Stimulated activated CD8-positive, alpha-beta memory T cell treated with anti-CD3 and anti-CD28 coated beads, Interleukin-15, amount 100 ng/mL, for 48 hours (primary cell): Measurements from ENCODE around the gene TSPAN6.

Experiments used
- DNase-seq, 2 donors: peaks; one replicate each; pipeline ENCODE4 v3.0.0-alpha.2; 2020; ENCODE audit warnings: low read depth in 2 of 2

Gene TSPAN6, protein sequence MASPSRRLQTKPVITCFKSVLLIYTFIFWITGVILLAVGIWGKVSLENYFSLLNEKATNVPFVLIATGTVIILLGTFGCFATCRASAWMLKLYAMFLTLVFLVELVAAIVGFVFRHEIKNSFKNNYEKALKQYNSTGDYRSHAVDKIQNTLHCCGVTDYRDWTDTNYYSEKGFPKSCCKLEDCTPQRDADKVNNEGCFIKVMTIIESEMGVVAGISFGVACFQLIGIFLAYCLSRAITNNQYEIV

DNA sequence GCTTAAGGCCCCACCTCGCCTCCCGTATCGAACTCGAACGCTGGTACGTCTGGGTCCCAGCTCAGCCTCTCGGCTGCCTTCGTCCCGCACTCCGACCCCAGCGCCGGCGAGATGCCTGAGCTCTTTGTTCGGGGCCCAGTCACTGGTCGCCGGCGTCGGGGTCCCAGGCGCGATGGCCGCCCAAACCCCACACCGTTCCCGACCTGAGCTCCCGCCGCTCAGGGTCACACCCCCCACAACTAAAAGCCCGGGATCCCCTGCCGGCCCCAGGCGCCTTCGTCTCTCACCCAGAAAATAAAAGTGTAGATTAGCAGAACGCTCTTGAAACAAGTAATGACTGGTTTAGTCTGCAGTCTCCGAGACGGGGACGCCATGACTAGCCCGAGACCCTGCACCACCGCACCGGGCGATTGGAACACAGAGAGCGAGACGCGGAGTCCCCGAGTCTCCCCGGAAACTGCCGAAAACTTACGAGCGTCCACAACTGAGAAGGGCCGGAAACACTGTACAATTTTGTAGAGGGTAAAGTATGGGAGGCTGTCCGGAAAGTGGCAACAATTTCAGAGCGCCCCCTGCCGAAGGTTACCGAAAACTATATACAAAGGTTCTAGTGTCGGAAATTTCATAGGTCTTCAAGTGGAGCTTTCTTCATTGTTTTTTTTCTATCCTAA lies at the start of gene TSPAN6:
Gene TSPAN6, minus strand, starts transcription at position 486 of the 671 bp plus-strand sequence. Its CDS starts 112 bp downstream, at position 374.
- peak; percentile 28 to 52 for DNase-seq

DNA sequence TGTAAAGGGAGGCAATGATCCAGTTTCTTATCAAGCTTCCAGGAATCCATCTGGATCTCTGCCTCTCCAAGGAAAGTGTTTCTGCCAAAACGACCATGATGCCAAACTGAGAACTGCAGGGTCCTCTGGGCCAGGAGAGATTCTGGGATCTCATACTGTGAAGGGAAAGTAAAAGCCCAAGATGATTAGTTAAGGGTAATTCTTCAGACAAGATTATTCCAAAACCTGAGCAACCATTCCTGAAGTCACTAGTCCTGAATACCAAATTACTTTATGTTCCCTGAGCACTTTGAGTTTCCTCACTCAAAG lies 49.3 kb upstream of the TSPAN6 start:
- DNase-seq, result no peak

DNA sequence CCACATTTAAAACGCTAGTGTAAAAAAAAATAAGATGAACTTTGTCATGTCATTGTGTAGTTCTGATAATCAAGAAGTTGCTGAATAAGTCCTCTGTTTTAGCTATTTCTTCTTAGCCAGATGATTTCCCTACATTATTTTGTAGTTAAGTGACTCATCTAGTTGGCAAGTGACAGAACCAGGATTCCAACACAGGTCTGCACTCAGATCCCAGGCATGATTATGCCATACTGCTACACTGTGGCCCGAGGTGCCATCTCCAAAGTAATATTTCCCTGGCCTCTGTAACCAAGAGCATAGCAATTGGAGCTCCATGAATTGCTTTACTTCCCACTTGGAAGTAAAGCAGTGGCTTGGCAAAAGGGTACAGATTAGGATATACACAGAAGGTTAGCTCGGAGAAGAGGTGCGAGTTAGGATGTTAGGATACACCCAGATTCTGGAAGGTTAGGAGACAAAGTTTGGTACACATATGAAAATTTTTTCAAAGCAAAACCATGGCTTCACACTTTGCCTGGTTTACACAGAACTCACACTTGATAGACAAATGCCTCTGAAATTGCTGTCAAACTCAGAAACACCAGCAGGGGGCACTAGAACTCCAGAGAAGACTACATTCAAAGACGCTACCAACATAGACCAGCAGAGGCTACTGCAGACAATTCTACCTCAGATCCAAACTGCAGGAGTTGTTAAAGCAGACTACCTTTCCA lies 48.8 kb upstream of the TSPAN6 start:
- DNase-seq, result peak; percentile 30 to 45

DNA sequence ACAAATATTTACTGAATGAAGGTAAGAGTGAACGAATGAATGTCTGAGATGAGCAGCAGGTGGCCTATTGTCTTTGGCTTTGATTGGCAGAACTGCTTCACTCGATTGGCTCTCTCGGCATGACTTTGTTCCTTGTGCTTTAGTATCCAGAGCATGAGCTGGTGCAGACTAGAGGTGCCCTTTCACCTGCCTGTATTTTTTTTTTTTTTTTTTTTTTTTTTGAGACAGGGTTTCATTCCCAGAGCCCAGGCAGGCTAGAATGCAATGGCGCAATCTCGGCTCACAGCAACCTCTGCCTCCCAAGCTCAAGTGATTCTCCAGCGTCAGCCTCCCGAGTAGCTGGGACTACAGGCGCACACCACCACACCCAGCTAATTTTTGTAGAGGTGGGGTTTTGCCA lies 46.3 kb upstream of the TSPAN6 start:
- no peak for DNase-seq

DNA sequence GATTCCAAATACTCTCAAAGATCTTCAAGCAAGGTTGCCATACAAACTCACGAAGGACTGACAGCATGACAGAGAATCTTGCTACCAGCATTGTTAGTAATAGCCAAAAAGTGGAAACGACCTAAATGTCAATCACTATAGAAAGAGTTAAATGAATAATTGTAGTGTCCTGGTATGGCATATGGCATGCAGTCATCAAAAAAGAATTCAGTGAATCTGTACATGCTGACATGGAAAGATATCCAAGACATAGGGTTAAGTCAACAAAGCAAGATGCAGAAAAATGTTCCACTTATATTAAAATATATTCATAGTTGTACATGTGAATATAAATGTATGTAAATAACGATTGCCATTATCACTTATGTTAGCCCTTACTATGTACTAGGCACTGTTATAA lies 45.0 kb upstream of the TSPAN6 start:
- no peak for DNase-seq

DNA sequence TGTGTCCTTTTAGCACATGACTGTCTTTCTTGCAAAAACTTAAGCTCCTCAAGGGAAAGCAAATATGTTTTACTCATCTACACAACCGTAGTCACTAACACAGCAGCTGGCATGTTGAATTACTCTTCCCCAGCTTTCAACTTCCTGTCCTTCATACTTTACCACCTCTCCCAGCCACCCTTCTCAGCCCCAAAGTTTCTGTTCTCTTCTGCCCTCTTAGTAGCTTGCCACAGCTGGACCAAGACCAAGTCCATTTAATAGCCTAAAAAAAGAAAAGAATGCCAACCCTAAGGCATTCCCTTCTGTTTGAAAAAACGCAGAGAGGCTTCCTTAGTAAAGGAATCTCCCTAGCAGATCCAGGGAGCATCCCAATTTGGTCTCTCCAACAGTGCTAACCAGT lies 44.1 kb upstream of the TSPAN6 start:
- DNase-seq, result no peak

DNA sequence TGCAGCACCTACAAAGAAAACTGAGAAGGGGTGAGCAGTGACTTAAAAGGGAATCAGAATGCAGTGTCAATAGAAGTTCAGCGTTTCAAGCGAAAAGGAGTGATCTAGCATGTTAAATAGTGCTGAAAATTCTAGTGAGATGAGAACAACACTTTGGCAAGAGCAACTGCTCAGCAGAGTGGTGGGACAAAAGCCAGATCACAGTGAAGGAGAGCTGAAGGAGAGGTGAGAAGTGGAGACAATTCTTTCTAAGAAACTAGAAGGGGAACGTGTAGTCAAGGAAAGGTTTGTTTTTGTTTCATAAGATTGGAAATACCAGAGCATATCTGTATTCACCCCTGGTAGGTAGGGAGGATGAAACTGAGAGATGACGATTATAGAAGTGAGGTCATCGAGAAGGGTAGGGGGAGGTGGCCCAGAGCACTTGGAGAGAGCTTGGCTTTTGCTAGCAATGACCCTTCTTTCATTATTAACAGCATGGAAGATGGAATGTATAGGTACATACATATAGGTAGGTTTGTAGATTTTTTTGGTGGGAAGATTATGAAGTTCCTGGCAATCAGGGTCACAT lies 41.1 kb upstream of the TSPAN6 start:
- no peak for DNase-seq

DNA sequence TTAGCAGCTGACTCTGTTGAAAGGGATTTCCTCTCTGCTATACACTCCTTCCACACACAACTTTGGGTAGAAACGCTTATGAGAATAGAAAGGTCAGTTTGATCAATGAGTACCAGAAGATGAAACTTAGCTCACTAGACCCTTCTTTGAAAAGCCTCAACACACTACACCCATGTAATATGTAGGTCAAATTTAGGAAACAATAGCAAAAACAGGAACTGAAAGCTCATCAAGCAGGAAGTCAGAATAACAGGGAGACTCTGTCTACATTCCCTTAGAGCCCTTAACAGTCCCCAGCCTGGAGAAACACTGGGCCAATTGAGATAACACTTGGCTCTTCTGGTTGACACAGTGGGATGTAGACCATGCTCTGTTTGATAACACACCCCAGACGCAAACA lies 38.1 kb upstream of the TSPAN6 start:
- DNase-seq, result no peak

DNA sequence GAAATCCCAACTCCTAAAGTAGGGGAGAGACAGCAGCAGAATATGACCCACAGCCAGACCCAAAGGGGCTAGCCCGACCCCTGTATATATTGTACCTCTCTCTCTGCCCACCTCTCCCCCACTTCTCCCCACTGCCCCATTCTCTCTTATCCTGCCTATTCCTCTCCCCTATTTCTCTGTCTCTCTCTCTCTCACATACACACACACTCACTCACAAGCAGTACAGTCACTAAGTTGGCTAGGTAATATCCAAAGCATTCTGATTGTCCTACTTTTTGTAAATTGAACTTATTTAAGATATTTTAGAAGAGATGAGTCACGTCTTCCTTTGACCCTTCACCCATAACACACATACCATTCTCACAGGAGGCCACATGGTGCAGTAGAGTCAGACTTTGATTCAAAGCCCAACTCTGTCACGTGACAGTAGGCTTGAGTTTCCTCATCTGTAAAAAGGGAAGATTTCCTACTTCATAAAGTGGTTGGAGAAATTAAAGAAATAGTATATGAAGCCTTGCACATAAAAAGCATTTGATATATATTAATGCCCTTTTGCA lies 36.9 kb upstream of the TSPAN6 start:
- no peak for DNase-seq

DNA sequence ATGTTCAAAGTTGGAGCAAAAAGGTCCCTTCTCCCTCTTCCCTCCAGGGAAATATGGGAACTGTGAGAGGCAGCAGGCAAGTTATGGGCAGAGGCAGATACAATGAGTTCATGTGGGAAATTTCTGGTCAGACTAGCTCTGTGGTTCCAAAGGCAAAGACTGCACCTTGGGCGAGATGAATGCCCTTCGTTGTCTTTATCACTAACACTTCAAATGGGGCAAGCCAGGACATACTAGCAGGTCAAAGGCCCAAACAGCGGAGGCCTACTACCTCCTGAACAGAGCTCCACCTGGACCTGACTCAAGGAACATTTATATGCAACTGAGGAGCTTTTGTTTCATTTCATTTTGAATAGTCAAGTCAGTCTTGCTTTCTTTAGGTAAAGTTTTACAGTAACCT lies 36.4 kb upstream of the TSPAN6 start:
- DNase-seq, result no peak

DNA sequence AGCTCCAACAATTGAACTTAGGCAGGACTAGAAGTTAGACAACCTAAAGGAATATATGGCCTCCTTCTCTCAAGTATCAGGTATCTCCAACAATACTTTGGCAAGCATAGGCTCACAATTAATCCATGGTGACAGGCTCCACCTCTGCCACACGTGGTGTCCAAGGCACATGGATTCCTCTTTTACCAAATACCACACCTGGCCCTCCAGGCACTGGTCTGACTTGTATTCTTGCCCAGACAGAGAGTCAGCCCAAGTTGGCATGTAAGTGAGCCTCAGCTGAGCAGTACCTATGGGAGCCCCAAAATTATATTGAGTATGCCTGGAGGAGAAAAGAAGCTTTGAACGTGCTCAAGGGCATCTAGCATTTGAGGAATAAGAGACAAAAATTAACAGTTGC lies 27.0 kb upstream of the TSPAN6 start:
- no peak for DNase-seq

DNA sequence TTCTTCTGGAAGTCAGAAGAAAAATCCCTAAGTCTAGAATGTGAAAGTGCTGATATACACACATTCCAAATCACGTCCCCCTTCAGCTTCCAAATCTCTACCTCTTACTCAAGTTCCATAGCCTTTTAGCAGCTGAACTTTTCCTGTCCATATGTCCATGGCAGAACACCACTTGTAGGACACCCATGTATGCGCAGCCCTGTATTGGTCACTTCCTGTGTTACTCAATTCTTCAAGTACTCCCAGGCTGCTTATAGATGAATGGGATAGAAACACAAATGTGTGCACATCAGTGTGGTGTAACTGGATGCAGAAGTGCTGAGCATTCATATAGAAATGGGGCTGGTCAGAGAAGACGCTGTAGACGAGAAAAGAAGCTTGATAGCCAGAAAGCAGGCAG lies 26.2 kb upstream of the TSPAN6 start:
- no peak for DNase-seq

DNA sequence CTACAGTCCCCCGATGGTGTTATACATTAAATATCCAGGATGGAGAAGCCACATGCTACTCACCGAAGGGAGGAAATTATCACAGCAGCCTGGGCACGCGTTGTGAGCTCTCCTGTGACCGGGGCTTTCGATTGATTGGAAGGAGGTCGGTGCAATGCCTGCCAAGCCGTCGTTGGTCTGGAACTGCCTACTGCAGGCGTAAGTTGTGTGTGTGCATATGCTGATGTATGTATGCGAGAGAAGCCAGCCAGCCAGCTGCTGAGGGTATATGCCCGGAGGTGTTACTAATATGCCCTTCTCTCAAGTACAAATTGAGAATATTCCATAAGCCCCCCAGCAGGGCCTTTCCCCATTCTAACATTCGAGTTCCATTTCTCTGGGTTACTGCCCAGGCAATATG lies 25.6 kb upstream of the TSPAN6 start:
- DNase-seq, result no peak

DNA sequence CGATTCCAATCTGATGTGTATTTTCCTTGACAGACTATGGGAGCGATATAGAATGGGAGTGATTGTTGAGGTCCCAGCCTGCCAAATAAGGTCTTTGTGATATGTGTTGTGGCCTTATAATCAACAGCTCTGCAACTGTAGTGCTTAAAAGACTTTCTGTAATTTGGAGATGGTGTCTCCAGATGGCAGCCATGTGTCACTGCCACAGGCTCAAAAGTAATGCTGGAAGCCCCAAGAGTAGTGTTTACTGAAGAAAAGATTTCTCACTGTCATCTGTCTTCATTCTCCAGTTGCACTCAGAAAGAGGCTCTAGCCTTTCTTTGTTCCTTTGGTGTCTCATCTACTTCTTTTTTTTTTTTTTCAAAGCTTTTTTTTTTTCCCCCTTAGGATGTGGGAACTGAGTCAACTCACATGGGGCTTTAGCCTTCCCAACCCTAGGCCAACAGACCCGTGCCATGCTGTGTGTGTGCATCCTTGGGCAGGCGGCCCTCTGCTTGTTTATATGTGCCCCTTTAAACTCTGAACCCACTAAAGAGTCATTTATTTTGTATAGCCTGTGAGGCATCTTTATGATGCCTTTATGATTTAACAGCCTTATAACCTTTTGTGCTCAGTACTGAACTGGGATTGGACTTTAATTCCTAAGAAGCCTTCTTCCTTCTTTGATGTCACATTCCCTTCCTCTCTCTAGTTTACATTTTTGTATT lies 23.0 kb upstream of the TSPAN6 start:
- no peak for DNase-seq

DNA sequence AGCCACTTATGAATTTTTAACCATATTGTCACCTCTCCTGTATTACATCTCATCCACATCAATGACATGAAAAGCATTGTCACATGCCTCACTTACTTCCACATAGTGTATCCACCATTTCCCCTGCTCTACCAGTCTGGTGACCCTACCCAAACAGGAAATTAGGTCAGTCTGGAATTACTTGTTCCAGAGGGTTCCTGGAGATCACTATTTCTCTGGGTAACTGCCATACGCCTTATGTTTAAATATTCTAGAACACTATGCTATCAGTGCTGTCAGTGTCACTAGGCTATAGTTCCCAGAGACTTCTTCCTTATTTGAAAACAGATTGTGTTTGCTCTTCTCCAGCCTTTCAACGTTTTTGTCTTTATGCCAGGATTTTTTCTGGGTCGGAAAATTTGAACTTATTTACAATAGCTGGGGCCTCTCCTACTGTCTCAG lies 22.4 kb upstream of the TSPAN6 start:
- no peak for DNase-seq

DNA sequence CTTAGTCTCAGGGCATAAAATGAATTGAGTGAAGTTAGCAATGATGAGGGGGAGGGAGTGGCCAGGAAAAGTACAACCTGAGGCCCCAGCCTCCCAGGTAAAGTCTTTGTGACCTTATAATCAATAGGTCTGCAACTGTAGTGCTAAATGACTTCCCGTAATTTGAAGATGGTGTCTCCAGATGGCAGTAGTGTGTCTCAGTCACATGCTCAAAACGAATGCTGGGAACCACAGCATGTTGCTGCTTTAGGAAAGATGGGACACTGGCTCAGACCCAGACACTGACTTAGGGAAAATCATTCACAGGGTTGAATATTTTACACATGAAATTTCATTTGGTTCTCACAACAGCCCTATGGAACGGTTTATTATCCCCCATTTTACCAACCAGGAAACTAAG lies 17.7 kb upstream of the TSPAN6 start:
- DNase-seq, result no peak

DNA sequence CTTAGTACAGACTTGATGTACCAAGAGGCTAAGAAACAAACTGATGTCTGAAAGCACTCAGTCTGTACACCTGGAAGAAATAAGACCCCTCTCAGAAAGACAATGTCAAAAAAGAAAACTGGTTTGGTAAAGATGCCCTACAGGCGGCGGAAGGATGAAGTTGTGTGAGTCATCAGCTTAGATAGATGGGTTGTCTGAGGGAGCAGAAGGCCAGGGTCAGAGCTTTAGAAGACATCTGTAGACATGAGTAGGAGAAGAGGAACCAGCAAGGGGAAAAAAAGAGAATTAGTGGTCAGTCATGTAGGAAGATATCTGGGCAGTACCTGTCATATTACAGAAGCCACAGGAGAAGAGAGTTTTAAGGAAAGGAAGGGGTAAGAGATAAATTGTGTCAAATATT lies 15.7 kb upstream of the TSPAN6 start:
- DNase-seq, result no peak

DNA sequence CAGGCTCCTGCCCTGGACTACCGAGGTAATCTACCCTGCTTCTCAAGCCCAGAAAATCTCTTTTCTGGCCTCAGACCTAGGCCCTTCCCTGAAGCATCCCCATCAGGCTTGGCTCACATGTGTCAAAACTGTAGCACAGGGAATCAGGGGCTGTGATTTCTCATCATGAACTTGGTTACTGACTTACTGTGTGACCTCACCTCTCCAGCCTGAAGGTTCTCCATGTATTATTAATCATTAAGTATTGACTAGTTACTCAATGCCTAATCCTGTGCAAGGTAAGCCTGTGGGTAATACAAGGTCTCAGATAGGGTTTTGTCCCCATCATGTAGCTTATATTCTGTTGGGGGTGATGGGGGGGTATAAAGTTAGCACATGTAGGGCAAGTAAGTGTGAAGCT lies 14.2 kb upstream of the TSPAN6 start:
- no peak for DNase-seq

DNA sequence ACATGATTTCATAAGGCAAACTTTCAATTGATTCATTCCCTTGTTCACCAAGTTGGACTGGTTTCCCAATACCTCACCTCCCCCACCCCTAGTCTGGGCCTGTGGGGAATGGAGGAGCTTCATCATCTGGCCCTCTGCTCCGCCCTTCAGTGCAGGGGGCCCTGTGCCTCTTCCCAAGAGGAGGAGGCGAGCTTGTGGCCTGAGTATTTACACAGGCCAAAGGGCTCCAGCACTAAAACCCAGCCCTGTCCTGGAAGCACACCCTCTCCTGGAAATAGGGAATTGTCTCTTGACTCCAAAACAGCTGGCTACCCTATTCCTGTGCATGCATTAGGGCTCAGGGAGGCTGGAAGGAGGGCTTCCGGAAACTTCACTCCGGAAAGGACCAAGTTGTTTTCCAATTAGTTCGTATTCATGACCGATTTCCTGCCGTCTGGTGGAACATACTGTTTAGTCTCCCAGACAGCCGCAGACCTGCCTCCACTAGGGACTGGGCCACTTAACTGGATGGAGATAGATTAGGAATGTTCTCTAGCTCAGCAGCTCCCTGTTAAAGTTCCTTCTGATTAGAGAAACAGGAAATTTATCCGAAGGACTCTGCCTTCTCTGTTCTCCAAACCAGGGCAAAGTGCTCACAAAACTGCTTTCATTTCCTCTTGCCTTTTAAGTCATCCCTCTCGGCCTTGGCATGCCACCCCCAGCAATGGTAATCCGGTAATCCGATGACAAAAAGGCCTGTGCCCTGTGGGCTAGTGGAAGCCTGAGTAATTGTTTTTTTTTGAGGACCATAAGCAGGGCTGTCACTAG lies 13.1 kb upstream of the TSPAN6 start:
- no peak for DNase-seq

DNA sequence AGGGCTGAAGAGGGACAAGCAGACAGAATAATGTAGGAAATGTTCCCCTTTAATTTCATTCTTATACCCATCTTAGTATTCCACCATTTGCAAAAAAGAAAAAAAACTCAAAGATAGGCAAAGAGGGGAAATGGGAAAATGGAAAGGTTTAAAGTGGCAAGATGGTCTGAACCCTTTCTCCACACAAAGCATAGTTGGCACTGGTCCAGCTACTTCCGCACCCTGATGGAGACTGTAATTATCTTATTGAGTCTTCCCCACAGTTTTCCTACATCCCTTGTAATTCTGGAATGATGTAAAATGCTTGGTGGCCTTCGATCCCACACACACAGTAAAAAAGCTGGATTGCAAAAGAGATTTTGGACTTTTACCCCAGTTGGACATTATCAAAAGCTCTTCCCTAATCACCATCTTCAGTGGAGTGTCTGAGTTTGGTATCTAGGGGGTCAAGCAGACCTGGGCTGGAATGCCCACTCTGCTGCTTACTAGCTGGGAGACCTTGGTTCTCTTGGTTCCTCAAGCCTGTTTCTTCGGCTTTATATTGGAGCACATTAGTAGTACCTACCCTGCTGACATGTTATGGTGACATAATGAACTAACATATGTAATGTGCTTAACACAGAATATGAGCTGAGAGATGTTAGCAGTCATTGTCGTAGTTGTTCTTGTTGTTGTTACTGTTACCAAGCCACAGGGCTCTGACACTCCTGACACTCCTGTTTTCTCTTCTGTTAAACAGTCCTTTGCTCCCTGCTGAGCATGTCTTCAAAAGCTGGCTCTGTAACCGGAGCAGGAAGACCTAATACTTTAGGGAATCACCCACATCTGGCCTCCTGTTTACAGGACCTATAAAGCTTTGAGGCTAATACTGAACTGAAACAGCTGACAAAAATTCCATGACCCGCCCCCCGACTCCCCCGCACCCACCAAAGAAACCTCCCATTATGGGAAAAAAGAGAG lies 12.1 kb upstream of the TSPAN6 start:
- DNase-seq, result no peak
